Hematopoietic multipotent progenitor cell treated with erythropoietin and hydrocortisone succinate and interleukin-3 and kit ligand, for 6 days (in vitro differentiated cells): Measurements from ENCODE around the gene GATA3.

Experiments
- DNase-seq: peaks from one replicate; pipeline ENCODE4 v3.0.0-alpha.2; 2015

GATA3 gene

GRCh38 chr10:8052341-8052955 is 2.0 kb upstream of the GATA3 start:
- DNase-seq: no peak

- DNase-seq: no peak
These were observed 1.5 kb upstream of the GATA3 start for GRCh38 chr10:8052956-8053445.

- DNase-seq: peak; percentile 94
These were observed 843 bp upstream of the GATA3 start for GRCh38 chr10:8053446-8054243.

- DNase-seq: no peak
These were observed 319 bp upstream of the GATA3 start for GRCh38 chr10:8054244-8054493.

GRCh38 chr10:8055420-8056349 is 1.2 kb downstream of the GATA3 start:
- DNase-seq: no peak

GRCh38 chr10:8056378-8056777 is 1.9 kb downstream of the GATA3 start:
- DNase-seq: no peak

- DNase-seq: no peak
These were observed 2.4 kb downstream of the GATA3 start for GRCh38 chr10:8056871-8057331.

- DNase-seq: no peak
These were observed 3.3 kb downstream of the GATA3 start for GRCh38 chr10:8057636-8058273.

- no peak for DNase-seq
These were observed 4.0 kb downstream of the GATA3 start for GRCh38 chr10:8058274-8059111.

GRCh38 chr10:8059191-8059936 is 4.9 kb downstream of the GATA3 start:
- DNase-seq: no peak

- peak; percentile 28 for DNase-seq
These were observed 5.7 kb downstream of the GATA3 start for GRCh38 chr10:8060010-8060703.

- DNase-seq: no peak
These were observed 6.2 kb downstream of the GATA3 start for GRCh38 chr10:8060704-8061121.

GRCh38 chr10:8061274-8062211 is 7.1 kb downstream of the GATA3 start:
- DNase-seq: no peak

GRCh38 chr10:8063128-8063908 is 8.8 kb downstream of the GATA3 start:
- DNase-seq: no peak

- DNase-seq: no peak
These were observed 9.4 kb downstream of the GATA3 start for GRCh38 chr10:8063935-8064334.

- no peak for DNase-seq
These were observed 9.9 kb downstream of the GATA3 start for GRCh38 chr10:8064436-8064835.

- no peak for DNase-seq
These were observed 11.2 kb downstream of the GATA3 start for GRCh38 chr10:8065651-8066050.

GRCh38 chr10:8066124-8066523 is 11.6 kb downstream of the GATA3 start:
- no peak for DNase-seq

- no peak for DNase-seq
These were observed 12.3 kb downstream of the GATA3 start for GRCh38 chr10:8066797-8067196.
